HEK293 (cell line): ENCODE data around the gene RPP30.

ENCODE experiments used
- CTCF ChIA-PET: fragments of 350-600 bp; formaldehyde crosslinking; extraction: SDS; loops from one replicate; lab custom pipeline; 2021; ENCODE audit warnings: antibody characterized with exemption; lab: Yijun Ruan, JAX
- POLR2A ChIA-PET: fragments of 300-600 bp; formaldehyde crosslinking; extraction: SDS; loops from one replicate; lab custom pipeline; 2020; ENCODE audit warnings: antibody characterized with exemption, inconsistent platforms; lab: Yijun Ruan, JAX
- H3K27ac ChIP-seq: fragments of 200-500 bp; sonication (Bioruptor generic); 2 replicates; pipeline ENCODE4 v1.5.1; 2014; ENCODE audit warnings: low read depth, low read length, control low read depth, inconsistent platforms; ENCODE audit errors: extremely low read depth
- H3K36me3 ChIP-seq, 2 experiments: fragments of 200-500 bp in 1 of 2; sonication (Bioruptor generic) in 1 of 2; 1 replicate in 1 of 2; 2 replicates in 1 of 2; pipeline ENCODE4 v1.5.1; 2014 to 2017; ENCODE audit warnings: inconsistent platforms in 2 of 2, low read length in 2 of 2; ENCODE audit not compliant: control insufficient read depth in 2 of 2, insufficient read depth in 1 of 2
- H3K4me1 ChIP-seq: fragments of 200-500 bp; sonication (Bioruptor generic); 2 replicates; pipeline ENCODE4 v1.5.1; 2014; ENCODE audit warnings: mild to moderate bottlenecking, low read length, inconsistent platforms; ENCODE audit not compliant: control insufficient read depth, insufficient read depth
- H3K4me3 ChIP-seq: 2 replicates; pipeline ENCODE4 v1.5.1; 2011; ENCODE audit warnings: low read depth, mild to moderate bottlenecking, control low read depth, low read length, moderate library complexity
- H3K9me3 ChIP-seq: fragments of 200-500 bp; sonication (Bioruptor generic); 2 replicates; pipeline ENCODE4 v1.5.1; 2014; ENCODE audit warnings: low read depth, low read length, inconsistent platforms; ENCODE audit not compliant: control insufficient read depth, insufficient read depth
- BCL11A ChIP-seq: fragments of 450-650 bp; formaldehyde crosslinking; IDR thresholded peaks from 2 replicates; pipeline ENCODE4 v1.5.1; 2016; ENCODE audit warnings: low read depth, missing biosample characterization, missing genetic modification characterization
- IKZF3 ChIP-seq: fragments of 450-650 bp; IDR thresholded peaks from 2 replicates; pipeline ENCODE4 v1.5.0; 2018; ENCODE audit warnings: missing biosample characterization, mild to moderate bottlenecking, missing genetic modification characterization, moderate library complexity
- MZF1 ChIP-seq: fragments of 450-650 bp; formaldehyde crosslinking; IDR thresholded peaks from 2 replicates; pipeline ENCODE4 v1.5.1; 2017; ENCODE audit warnings: missing biosample characterization, missing genetic modification characterization, borderline replicate concordance
- OSR2 ChIP-seq: fragments of 450-650 bp; formaldehyde crosslinking; IDR thresholded peaks from 2 replicates; pipeline ENCODE4 v1.5.1; 2016; ENCODE audit warnings: missing biosample characterization, missing genetic modification characterization
- PRDM10 ChIP-seq: fragments of 450-650 bp; formaldehyde crosslinking; IDR thresholded peaks from 2 replicates; pipeline ENCODE4 v1.5.1; 2016; ENCODE audit warnings: missing biosample characterization, missing genetic modification characterization
- SETDB1 ChIP-seq: IDR thresholded peaks from one replicate; pipeline ENCODE4 v1.6.1; 2017; ENCODE audit warnings: mild to moderate bottlenecking, low read length, moderate library complexity, mixed read lengths; ENCODE audit not compliant: insufficient read length
- SP2 ChIP-seq: fragments of 450-650 bp; formaldehyde crosslinking; IDR thresholded peaks from 2 replicates; pipeline ENCODE4 v1.5.1; 2016; ENCODE audit warnings: missing biosample characterization, missing genetic modification characterization
- TCF7L2 ChIP-seq: IDR thresholded peaks from 2 replicates; pipeline ENCODE4 v1.6.1; 2011; ENCODE audit warnings: low read depth, mild to moderate bottlenecking, inconsistent platforms, low read length, moderate library complexity, borderline replicate concordance
- TRIM28 ChIP-seq: IDR thresholded peaks from 2 replicates; pipeline ENCODE4 v1.6.1; 2011; ENCODE audit warnings: low read length, control low read depth, borderline replicate concordance
- ZBTB17 ChIP-seq: fragments of 450-650 bp; formaldehyde crosslinking; IDR thresholded peaks from 2 replicates; pipeline ENCODE4 v1.5.1; 2016; ENCODE audit warnings: missing biosample characterization, missing genetic modification characterization
- ZBTB20 ChIP-seq: fragments of 450-650 bp; formaldehyde crosslinking; IDR thresholded peaks from 2 replicates; pipeline ENCODE4 v1.5.1; 2016; ENCODE audit warnings: missing biosample characterization, missing genetic modification characterization
- ZBTB21 ChIP-seq: fragments of 450-650 bp; formaldehyde crosslinking; IDR thresholded peaks from 2 replicates; pipeline ENCODE4 v1.5.1; 2017; ENCODE audit warnings: missing biosample characterization, missing genetic modification characterization
- ZBTB6 ChIP-seq: fragments of 450-650 bp; formaldehyde crosslinking; IDR thresholded peaks from 2 replicates; pipeline ENCODE4 v1.5.1; 2017; ENCODE audit warnings: missing biosample characterization, missing genetic modification characterization
- ZNF214 ChIP-seq: fragments of 450-650 bp; formaldehyde crosslinking; IDR thresholded peaks from 2 replicates; pipeline ENCODE4 v1.5.1; 2017; ENCODE audit warnings: missing biosample characterization, mild to moderate bottlenecking, missing genetic modification characterization, borderline replicate concordance
- ZNF223 ChIP-seq: fragments of 450-650 bp; formaldehyde crosslinking; IDR thresholded peaks from 2 replicates; pipeline ENCODE4 v1.5.1; 2016; ENCODE audit warnings: missing biosample characterization, missing genetic modification characterization
- ZNF335 ChIP-seq: fragments of 450-650 bp; formaldehyde crosslinking; conservative IDR thresholded peaks from 2 replicates; pipeline ENCODE4 v1.5.1; 2016; ENCODE audit warnings: missing biosample characterization, missing genetic modification characterization
- ZNF341 ChIP-seq: fragments of 450-650 bp; formaldehyde crosslinking; IDR thresholded peaks from 2 replicates; pipeline ENCODE4; 2016; ENCODE audit warnings: low read depth, missing biosample characterization, missing genetic modification characterization
- ZNF513 ChIP-seq: fragments of 450-650 bp; IDR thresholded peaks from 2 replicates; pipeline ENCODE4 v1.5.1; 2018; ENCODE audit warnings: missing biosample characterization, missing genetic modification characterization
- ZNF518A ChIP-seq: fragments of 450-650 bp; formaldehyde crosslinking; conservative IDR thresholded peaks from 2 replicates; pipeline ENCODE4 v1.5.1; 2016; ENCODE audit warnings: low read depth, missing biosample characterization, missing genetic modification characterization
- ZNF561 ChIP-seq: fragments of 450-650 bp; IDR thresholded peaks from 2 replicates; pipeline ENCODE4 v1.5.1; 2018; ENCODE audit warnings: missing biosample characterization, missing genetic modification characterization, borderline replicate concordance
- ZNF580 ChIP-seq: fragments of 450-650 bp; formaldehyde crosslinking; IDR thresholded peaks from 2 replicates; pipeline ENCODE4 v1.5.1; 2016; ENCODE audit warnings: missing biosample characterization, missing genetic modification characterization
- ZNF596 ChIP-seq: fragments of 450-650 bp; IDR thresholded peaks from 2 replicates; pipeline ENCODE4 v1.5.0; 2018; ENCODE audit warnings: missing biosample characterization, mild to moderate bottlenecking, missing genetic modification characterization, moderate library complexity
- ZNF623 ChIP-seq: fragments of 450-650 bp; formaldehyde crosslinking; IDR thresholded peaks from 2 replicates; pipeline ENCODE4 v1.5.1; 2016; ENCODE audit warnings: missing biosample characterization, missing genetic modification characterization
- ZNF629 ChIP-seq: fragments of 450-650 bp; formaldehyde crosslinking; IDR thresholded peaks from 2 replicates; pipeline ENCODE4 v1.5.1; 2017; ENCODE audit warnings: missing biosample characterization, missing genetic modification characterization
- ZNF654 ChIP-seq: fragments of 450-650 bp; formaldehyde crosslinking; IDR thresholded peaks from 2 replicates; pipeline ENCODE4 v1.5.1; 2016; ENCODE audit warnings: low read depth, missing biosample characterization, missing genetic modification characterization
- ZNF660 ChIP-seq: fragments of 450-650 bp; IDR thresholded peaks from 2 replicates; pipeline ENCODE4 v1.5.1; 2018; ENCODE audit warnings: missing biosample characterization, mild to moderate bottlenecking, missing genetic modification characterization

The RPP30 gene

GRCh38 chr10:90871279-90871765 lies 452 bp upstream of the RPP30 start:
- CTCF ChIA-PET: interaction anchor here (0.6 to 2.0 kb wide), 13 partner anchors 9 to 1856 kb away, joined by 3 to 7 read pairs (median 3); partner anchors contain the start of gene HTR7
- H3K4me3 ChIP-seq: peak overlapping the region; percentile 71
- H3K9me3 ChIP-seq: peaks cover 3% of the 10 kb centered on the region
- POLR2A ChIA-PET: interaction anchor here (0.9 to 1.1 kb wide), 2 partner anchors 9 to 344 kb away, joined by 3 to 4 read pairs; no protein-coding TSS in a partner anchor
- peak overlapping the region; percentile 71; the same call in 1 of the 2 replicates for H3K27ac ChIP-seq
- peaks cover 9% of the 10 kb centered on the region for H3K4me1 ChIP-seq
- peaks cover 16% of the 10 kb centered on the region in 2 experiments; a peak in 2 of 3 replicates for H3K36me3 ChIP-seq
- TF ChIP-seq ZNF660 (peak; percentile 13; the same call in 1 of the 2 replicates), PRDM10 (peak; percentile 41; the same call in 1 of the 2 replicates), BCL11A (tag by site-specific recombination) (no peak), ZNF518A (tag by site-specific recombination) (peak; percentile 39; the same call in 1 of the 2 replicates), ZNF580 (peak; percentile 96), ZBTB17 (tag by site-specific recombination) (no peak), ZBTB20 (tag by site-specific recombination) (peak; percentile 24; the same call in 1 of the 2 replicates), SETDB1 (peak; percentile 21), ZNF561 (tag by site-specific recombination) (0 out of 2 replicates have a peak, but pooled peaks have one; percentile 22), ZNF214 (tag by site-specific recombination) (no peak), ZNF629 (tag by site-specific recombination) (peak; percentile 23; the same call in 1 of the 2 replicates), SP2 (tag by site-specific recombination) (0 out of 2 replicates have a peak, but pooled peaks have one; percentile 3), ZNF654 (tag by site-specific recombination) (peak; percentile 70), ZNF596 (tag by site-specific recombination) (peak; percentile 67), MZF1 (peak; percentile 22; the same call in 1 of the 2 replicates), ZBTB21 (tag by site-specific recombination) (peak; percentile 18; the same call in 1 of the 2 replicates), OSR2 (tag by site-specific recombination) (no peak), ZNF623 (tag by site-specific recombination) (no peak), TCF7L2 (peak; percentile 61; the same call in 1 of the 2 replicates), ZNF335 (tag by site-specific recombination) (peak; percentile 95), ZNF223 (tag by site-specific recombination) (no peak), ZNF341 (tag by site-specific recombination) (0 out of 2 replicates have a peak, but pooled peaks have one; percentile 36), ZNF513 (tag by site-specific recombination) (0 out of 2 replicates have a peak, but pooled peaks have one; percentile 15), IKZF3 (tag by site-specific recombination) (peak; percentile 65; the same call in 1 of the 2 replicates), ZBTB6 (tag by site-specific recombination) (peak; percentile 72), TRIM28 (no peak; the same call in 1 of the 2 replicates)
